Measurements from ENCODE around the gene NAALADL1. TPM values are rescaled to one million over a fixed set of nuclear protein-coding genes. Genes with fewer than 3 reads are reported as not detected.

The NAALADL1 gene
- total RNA-seq (10 to 100 TPM; 12.2 to 23.4 (median 18.8) TPM), polyA plus RNA-seq (10 to 100 TPM; 18.6 to 25.3 TPM), total RNA-seq (10.5 reads per million, percentile 37 among the genes with 10 or more reads in this experiment)

- ChIA-PET POLR2A (no interaction called here), CTCF (interaction anchor here (0.7 kb wide), 1 partner anchor 293 kb away, joined by 3 read pairs; no protein-coding TSS in a partner anchor)
- no peak within 1 kb of the TSS for H3K4me3 ChIP-seq (ENCODE audit: low read length)
- no peak for ATAC-seq
- H3K27ac ChIP-seq (ENCODE audit: low read depth, low read length), result no peak within 1 kb of the TSS
- H3K9me3 ChIP-seq (ENCODE audit: control insufficient read depth in 2 of 3, low read length in 3 of 3), result no peaks in the 10 kb centered on the region
- Mint-ChIP-seq H3K27ac (no peak within 1 kb of the TSS), H3K27me3 (no peaks in the 10 kb centered on the region), H3K36me3 (no peaks in the 10 kb centered on the region), H3K9me3 (no peaks in the 10 kb centered on the region), H3K4me1 (peaks cover 9 to 35% (median 13%) of the 10 kb centered on the region in 7 donors), H3K4me3 (no peak within 1 kb of the TSS)
- no peaks in the 10 kb centered on the region for H3K27me3 ChIP-seq (ENCODE audit: control insufficient read depth in 2 of 2, insufficient read depth in 2 of 2, low read length in 2 of 2)
- peaks cover 3 to 11% of the 10 kb centered on the region in 2 donors for H3K4me1 ChIP-seq (ENCODE audit: control insufficient read depth in 2 of 2, insufficient read depth in 2 of 2, low read length in 2 of 2)
- no peak for DNase-seq
- H3K36me3 ChIP-seq (ENCODE audit: control insufficient read depth in 2 of 3, insufficient read depth in 3 of 3, low read length in 3 of 3), result no peaks in the 10 kb centered on the region
- intact Hi-C loops (cut with micrococcal nuclease), result no loop called here
Measured at GRCh38 chr11:65058419-65059054, at the start of gene NAALADL1. Gene NAALADL1 (minus strand): TSS chr11:65058553. CDS start chr11:65058521, 32 bp downstream.

- DNase-seq, result no peak
- H3K4me3 ChIP-seq (ENCODE audit: low read length), result no peak overlapping the region
- CTCF ChIA-PET, result interaction anchor here (0.6 kb wide), 1 partner anchor 620 kb away, joined by 3 read pairs; no protein-coding TSS in a partner anchor
- Mint-ChIP-seq H3K4me1 (peaks cover 28 to 35% (median 33%) of the 10 kb centered on the region in 7 donors), H3K4me3 (no peak overlapping the region), H3K27ac (no peak overlapping the region), H3K27me3 (no peaks in the 10 kb centered on the region), H3K36me3 (peaks cover 0 to 18% (median 9%) of the 10 kb centered on the region in 5 donors), H3K9me3 (no peaks in the 10 kb centered on the region)
- no peaks in the 10 kb centered on the region for H3K27me3 ChIP-seq (ENCODE audit: control insufficient read depth in 2 of 2, insufficient read depth in 2 of 2, low read length in 2 of 2)
- no peak overlapping the region for H3K27ac ChIP-seq (ENCODE audit: low read depth, low read length)
- intact Hi-C loops (cut with micrococcal nuclease), result no loop called here
- ATAC-seq, result no peak
- POLR2A ChIA-PET, result interaction anchor here (0.6 to 7.5 kb wide), 4 partner anchors 9 to 24 kb away, joined by 3 to 98 read pairs (median 40); partner anchors contain the start of genes FAU, MRPL49, VPS51 and ZNHIT2
- H3K36me3 ChIP-seq (ENCODE audit: control insufficient read depth in 2 of 3, insufficient read depth in 3 of 3, low read length in 3 of 3), result peaks cover 0 to 47% (median 4%) of the 10 kb centered on the region in 3 experiments
- no peaks in the 10 kb centered on the region for H3K9me3 ChIP-seq (ENCODE audit: control insufficient read depth in 2 of 3, low read length in 3 of 3)
- H3K4me1 ChIP-seq (ENCODE audit: control insufficient read depth in 2 of 2, insufficient read depth in 2 of 2, low read length in 2 of 2), result peaks cover 13 to 15% of the 10 kb centered on the region in 2 donors
Measured at GRCh38 chr11:65107751-65108468, 49.6 kb upstream of the NAALADL1 start.

- Mint-ChIP-seq H3K27me3 (no peaks in the 10 kb centered on the region), H3K27ac (peak overlapping the region in 1 of 9 donors; percentile 52), H3K4me3 (no peak overlapping the region), H3K4me1 (peaks cover 26 to 35% (median 33%) of the 10 kb centered on the region in 7 donors), H3K36me3 (peaks cover 0 to 18% (median 9%) of the 10 kb centered on the region in 5 donors), H3K9me3 (no peaks in the 10 kb centered on the region)
- DNase-seq, result no peak
- intact Hi-C loops (cut with micrococcal nuclease), result no loop called here
- peaks cover 13% of the 10 kb centered on the region in 2 donors for H3K4me1 ChIP-seq (ENCODE audit: control insufficient read depth in 2 of 2, insufficient read depth in 2 of 2, low read length in 2 of 2)
- POLR2A ChIA-PET, result interaction anchor here (1.0 to 7.5 kb wide), 2 partner anchors 15 to 84 kb away, joined by 3 to 98 read pairs; partner anchors contain the start of genes FAU and MRPL49
- H3K27ac ChIP-seq (ENCODE audit: low read depth, low read length), result no peak overlapping the region
- H3K27me3 ChIP-seq (ENCODE audit: control insufficient read depth in 2 of 2, insufficient read depth in 2 of 2, low read length in 2 of 2), result no peaks in the 10 kb centered on the region
- CTCF ChIA-PET, result no interaction called here
- H3K9me3 ChIP-seq (ENCODE audit: control insufficient read depth in 2 of 3, low read length in 3 of 3), result no peaks in the 10 kb centered on the region
- peaks cover 0 to 53% (median 4%) of the 10 kb centered on the region in 3 experiments for H3K36me3 ChIP-seq (ENCODE audit: control insufficient read depth in 2 of 3, insufficient read depth in 3 of 3, low read length in 3 of 3)
- H3K4me3 ChIP-seq (ENCODE audit: low read length), result no peak overlapping the region
- ATAC-seq, result no peak
Measured at GRCh38 chr11:65107078-65107477, 48.7 kb upstream of the NAALADL1 start.

- Mint-ChIP-seq H3K9me3 (no peaks in the 10 kb centered on the region), H3K4me3 (no peak overlapping the region), H3K27me3 (no peaks in the 10 kb centered on the region), H3K4me1 (peaks cover 8 to 26% (median 12%) of the 10 kb centered on the region in 7 donors), H3K27ac (peak overlapping the region in 1 of 9 donors; percentile 49), H3K36me3 (peaks cover 0 to 22% (median 8%) of the 10 kb centered on the region in 5 donors)
- no peaks in the 10 kb centered on the region for H3K9me3 ChIP-seq (ENCODE audit: control insufficient read depth in 2 of 3, low read length in 3 of 3)
- H3K36me3 ChIP-seq (ENCODE audit: control insufficient read depth in 2 of 3, insufficient read depth in 3 of 3, low read length in 3 of 3), result peaks cover 0 to 55% (median 4%) of the 10 kb centered on the region in 3 experiments
- H3K27ac ChIP-seq (ENCODE audit: low read depth, low read length), result no peak overlapping the region
- no peak overlapping the region for H3K4me3 ChIP-seq (ENCODE audit: low read length)
- H3K4me1 ChIP-seq (ENCODE audit: control insufficient read depth in 2 of 2, insufficient read depth in 2 of 2, low read length in 2 of 2), result no peaks in the 10 kb centered on the region
- DNase-seq (no peak), ATAC-seq (no peak)
- POLR2A ChIA-PET, result interaction anchor here (0.7 to 1.5 kb wide), 4 partner anchors 31 to 1734 kb away, joined by 3 read pairs; no protein-coding TSS in a partner anchor
- no peaks in the 10 kb centered on the region for H3K27me3 ChIP-seq (ENCODE audit: control insufficient read depth in 2 of 2, insufficient read depth in 2 of 2, low read length in 2 of 2)
- intact Hi-C loops (cut with micrococcal nuclease), result no loop called here
- CTCF ChIA-PET, result interaction anchor here (1.3 kb wide), 1 partner anchor 13 kb away, joined by 5 read pairs; the partner anchor contains the start of gene ZNHIT2
Measured at GRCh38 chr11:65104628-65105027, 46.3 kb upstream of the NAALADL1 start.

- H3K4me3 Mint-ChIP-seq, result no peak overlapping the region
- DNase-seq (no peak), ATAC-seq (no peak)
- Histone ChIP-seq H3K27me3 (ENCODE audit: control insufficient read depth in 2 of 2, insufficient read depth in 2 of 2, low read length in 2 of 2) (no peaks in the 10 kb centered on the region), H3K36me3 (ENCODE audit: control insufficient read depth in 2 of 3, insufficient read depth in 3 of 3, low read length in 3 of 3) (peaks cover 0 to 43% (median 6%) of the 10 kb centered on the region in 3 experiments), H3K4me1 (ENCODE audit: control insufficient read depth in 2 of 2, insufficient read depth in 2 of 2, low read length in 2 of 2) (no peaks in the 10 kb centered on the region), H3K9me3 (ENCODE audit: control insufficient read depth in 2 of 3, low read length in 3 of 3) (no peaks in the 10 kb centered on the region), H3K4me3 (ENCODE audit: low read length) (no peak overlapping the region), H3K27ac (ENCODE audit: low read depth, low read length) (no peak overlapping the region)
- H3K9me3 Mint-ChIP-seq, result no peaks in the 10 kb centered on the region
- peak overlapping the region in 2 of 9 donors; percentile 38 to 54 for H3K27ac Mint-ChIP-seq
- peaks cover 12 to 32% (median 19%) of the 10 kb centered on the region in 7 donors for H3K4me1 Mint-ChIP-seq
- intact Hi-C loops (cut with micrococcal nuclease), result no loop called here
- peaks cover 0 to 18% (median 9%) of the 10 kb centered on the region in 5 donors for H3K36me3 Mint-ChIP-seq
- H3K27me3 Mint-ChIP-seq, result no peaks in the 10 kb centered on the region
- ChIA-PET CTCF (interaction anchor here (0.8 to 1.3 kb wide), 3 partner anchors 14 to 91 kb away, joined by 3 to 5 read pairs (median 3); partner anchors contain the start of gene ZNHIT2), POLR2A (interaction anchor here (0.6 to 1.6 kb wide), 7 partner anchors 11 to 354 kb away, joined by 3 to 7 read pairs (median 3); no protein-coding TSS in a partner anchor)
Measured at GRCh38 chr11:65103476-65103875, 45.1 kb upstream of the NAALADL1 start.
